Measurements from ENCODE around the gene FLT1. TPM values are rescaled to one million over a fixed set of nuclear protein-coding genes. Genes with fewer than 3 reads are reported as not detected.

Gene FLT1
- polyA plus RNA-seq, 3 donors: 48.6 to 60.4 (median 52.3) TPM

DNA sequence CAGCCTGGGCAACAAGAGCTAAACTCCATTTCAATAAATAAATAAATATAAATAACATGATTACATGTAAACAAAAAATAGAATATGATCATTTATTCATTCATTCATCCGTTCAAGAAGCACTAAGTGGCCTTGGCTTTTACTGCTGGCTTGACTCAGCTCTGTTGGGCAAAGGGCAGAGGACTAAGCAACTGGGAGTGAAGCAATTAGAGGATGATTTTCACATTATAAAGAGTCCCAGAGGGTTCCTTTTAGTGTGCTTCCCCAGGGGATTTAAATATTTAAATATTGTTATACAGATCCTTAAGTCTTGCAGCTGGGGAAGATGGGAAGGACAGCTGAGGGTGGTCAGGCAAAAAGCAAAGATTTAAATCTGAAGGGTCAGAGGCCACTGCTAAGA, 34.9 kb upstream of the FLT1 start:
- no peak for DNase-seq (ENCODE audit: low read depth in 3 of 3, low spot score in 2 of 3)

GRCh38 chr13:28528848-28529247, 33.9 kb upstream of the FLT1 start:
- no peak for DNase-seq (ENCODE audit: low read depth in 3 of 3, low spot score in 2 of 3)

DNA sequence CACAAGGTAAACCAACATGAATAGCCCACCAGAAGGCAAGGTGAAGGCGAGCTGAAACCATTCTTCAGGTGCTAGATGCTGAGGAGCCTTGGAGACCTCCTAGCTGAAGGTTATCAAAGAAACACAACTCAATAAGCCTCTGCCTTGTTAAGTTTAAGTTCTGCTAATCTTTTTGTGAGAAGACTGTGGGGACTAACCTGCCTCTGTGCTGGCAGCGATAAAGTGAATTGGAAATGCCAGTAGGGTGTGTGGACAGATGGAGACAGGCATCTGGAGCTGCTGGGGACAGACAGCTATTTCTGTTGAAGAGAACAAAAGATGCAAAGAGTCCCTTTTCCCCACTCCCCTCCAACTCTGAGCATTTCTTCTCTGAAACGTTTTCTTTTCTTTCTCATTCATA, 33.5 kb upstream of the FLT1 start:
- DNase-seq (ENCODE audit: low read depth in 3 of 3, low spot score in 2 of 3): no peak

GRCh38 chr13:28527629-28528028, 32.7 kb upstream of the FLT1 start:
- DNase-seq (ENCODE audit: low read depth in 3 of 3, low spot score in 2 of 3): no peak

DNA sequence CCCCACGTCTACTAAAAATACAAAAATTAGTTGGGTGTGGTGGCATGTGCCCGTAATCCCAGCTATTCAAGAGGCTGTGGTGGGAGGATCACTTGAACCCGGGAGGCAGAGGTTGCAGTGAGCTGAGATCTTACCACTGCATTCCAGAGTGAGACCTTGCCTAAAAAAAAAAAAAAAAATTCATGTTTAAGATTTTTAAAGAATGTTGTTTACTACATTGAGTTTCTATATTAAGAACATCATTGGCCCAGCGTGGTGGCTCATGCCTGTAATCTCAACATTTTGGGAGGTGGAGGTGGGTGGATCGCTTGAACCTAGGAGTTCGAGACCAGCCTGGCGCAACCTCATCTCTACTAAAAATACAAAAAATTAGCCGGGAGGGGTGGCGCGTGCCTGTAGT, 31.9 kb upstream of the FLT1 start:
- DNase-seq (ENCODE audit: low read depth in 3 of 3, low spot score in 2 of 3): no peak

- DNase-seq (ENCODE audit: low read depth in 3 of 3, low spot score in 2 of 3): no peak
Observed at GRCh38 chr13:28522871-28523270, 27.9 kb upstream of the FLT1 start.

DNA sequence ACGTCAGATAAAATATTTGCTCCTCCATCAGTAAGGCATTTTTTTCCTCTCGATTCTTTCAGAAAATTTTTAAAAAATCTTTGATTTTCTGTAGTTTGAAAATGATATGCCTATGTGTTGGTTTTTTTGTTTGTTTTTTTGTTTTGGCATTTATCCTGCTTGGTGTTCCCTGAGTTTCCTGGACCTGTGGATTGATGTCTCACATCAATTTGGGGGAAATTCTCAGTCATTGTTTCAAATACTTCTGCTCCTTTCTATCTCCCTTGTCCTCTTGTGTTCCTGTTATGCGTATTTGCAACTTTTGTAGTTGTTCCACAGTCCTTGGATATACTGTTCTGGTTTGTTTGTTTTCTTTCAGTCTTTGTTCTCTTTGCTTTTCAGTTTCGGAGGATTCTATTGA, 18.8 kb upstream of the FLT1 start:
- no peak for DNase-seq (ENCODE audit: low read depth in 3 of 3, low spot score in 2 of 3)

- no peak for DNase-seq (ENCODE audit: low read depth in 3 of 3, low spot score in 2 of 3)
Observed at GRCh38 chr13:28510542-28510941, 15.6 kb upstream of the FLT1 start.

- no peak for DNase-seq (ENCODE audit: low read depth in 3 of 3, low spot score in 2 of 3)
Observed at GRCh38 chr13:28510066-28510465, 15.1 kb upstream of the FLT1 start.

GRCh38 chr13:28505543-28506135, 10.7 kb upstream of the FLT1 start:
- no peak for DNase-seq (ENCODE audit: low read depth in 3 of 3, low spot score in 2 of 3)

DNA sequence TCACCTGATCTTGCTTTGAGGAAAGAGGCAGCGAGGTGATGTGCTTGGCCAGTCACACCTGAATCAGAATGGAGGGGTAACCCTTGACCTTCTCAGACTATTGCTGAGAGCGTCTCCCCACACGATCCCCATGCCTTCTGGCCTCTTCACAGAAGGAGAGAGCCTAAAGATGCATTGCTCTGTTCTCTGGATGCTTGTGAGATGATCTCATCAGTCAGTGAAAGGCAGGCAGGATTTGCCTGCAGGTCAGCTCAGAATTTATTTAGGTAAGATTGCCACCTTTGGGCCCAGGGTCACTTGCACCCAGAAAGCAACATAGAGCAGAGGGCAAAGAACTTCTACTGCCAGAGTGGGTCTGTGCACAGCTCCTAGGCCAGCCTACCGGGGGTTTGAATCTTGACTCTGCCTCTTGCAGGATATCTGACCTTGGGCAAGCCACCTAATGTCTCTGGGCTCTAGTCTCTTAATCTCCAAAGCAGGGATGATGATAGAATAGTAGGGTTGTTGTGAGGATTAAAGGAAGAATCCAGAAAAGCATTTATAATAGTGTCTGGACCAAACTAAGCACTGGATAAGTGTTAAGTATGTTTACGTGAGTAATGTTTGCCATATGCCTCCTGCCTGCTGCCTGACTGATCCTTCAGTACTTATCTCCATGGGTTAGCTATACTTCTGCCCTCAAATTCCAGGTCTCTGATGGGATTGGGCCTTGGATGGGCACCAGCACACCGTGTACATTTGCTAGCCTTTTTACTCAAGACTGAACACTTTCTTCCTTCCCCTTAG, 8.4 kb upstream of the FLT1 start:
- no peak for DNase-seq (ENCODE audit: low read depth in 3 of 3, low spot score in 2 of 3)

DNA sequence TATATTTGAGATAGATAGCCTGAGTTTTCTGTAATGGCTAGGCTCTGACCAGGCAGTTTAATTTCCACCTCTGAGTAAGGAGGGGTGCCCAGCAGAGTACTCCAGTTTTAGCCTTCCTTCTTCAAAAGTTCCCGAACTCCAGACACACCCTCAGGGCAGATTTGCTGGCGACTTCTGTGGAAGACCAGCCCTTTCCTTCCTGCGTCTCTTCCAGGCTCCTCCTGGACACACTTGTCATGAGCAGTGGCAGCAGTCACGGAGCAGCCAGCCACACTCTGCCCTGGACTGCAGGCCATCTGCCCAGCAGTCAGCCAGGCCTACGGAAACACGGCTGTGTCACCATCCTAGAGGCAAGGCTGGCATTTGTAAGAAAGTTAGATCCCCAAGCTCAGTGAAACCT, 6.6 kb upstream of the FLT1 start:
- no peak for DNase-seq (ENCODE audit: low read depth in 3 of 3, low spot score in 2 of 3)

DNA sequence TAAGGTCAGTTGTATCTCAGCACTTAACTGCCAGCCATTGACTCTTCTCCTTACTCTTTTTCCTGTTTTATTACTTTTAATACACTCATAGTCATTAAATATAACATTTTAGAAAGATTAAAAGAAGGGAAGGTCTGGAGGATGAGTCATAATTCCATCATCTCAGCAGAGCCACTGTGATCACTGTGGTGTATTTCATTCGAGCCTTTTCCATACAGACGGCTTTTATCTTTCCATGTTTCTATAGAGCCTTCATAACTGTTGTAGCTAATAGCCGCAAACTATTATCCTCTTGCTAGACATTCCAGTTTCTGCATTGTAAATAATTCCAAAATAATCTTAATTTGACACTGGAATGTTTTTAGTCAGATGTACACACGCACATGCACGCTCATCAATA, 4.7 kb upstream of the FLT1 start:
- no peak for DNase-seq (ENCODE audit: low read depth in 3 of 3, low spot score in 2 of 3)

DNA sequence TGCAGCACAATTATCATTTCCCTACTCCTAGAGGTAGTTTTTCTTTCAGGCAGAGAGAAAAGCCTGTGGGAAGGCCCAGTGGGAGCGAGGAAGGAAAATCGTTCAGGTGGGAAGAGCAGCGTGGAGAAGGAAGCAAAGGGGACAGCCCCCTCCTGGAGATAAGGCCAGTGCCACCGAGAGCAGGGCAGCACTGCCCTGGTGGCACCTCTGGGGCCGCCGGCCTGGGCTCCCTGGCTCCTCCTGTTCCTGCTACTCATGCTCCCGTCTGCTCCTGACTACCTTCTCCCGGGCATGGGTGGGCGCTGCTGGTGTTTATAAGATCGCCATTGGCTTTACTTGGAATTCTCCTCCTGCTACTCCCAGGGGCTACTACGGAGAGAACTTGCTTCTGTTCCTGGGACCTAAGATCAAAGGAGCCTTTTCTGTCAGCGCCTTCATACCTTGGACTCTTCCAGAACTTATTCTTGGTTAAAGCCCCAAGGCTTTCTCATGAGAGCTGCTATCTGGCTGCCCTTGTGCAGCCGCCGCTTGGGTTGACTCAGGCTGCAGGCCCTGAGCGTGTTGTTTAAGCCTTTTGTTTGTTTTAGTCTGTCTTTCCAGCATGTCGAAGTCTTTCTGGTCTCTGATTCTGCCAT, 3.7 kb upstream of the FLT1 start:
- no peak for DNase-seq (ENCODE audit: low read depth in 3 of 3, low spot score in 2 of 3)

DNA sequence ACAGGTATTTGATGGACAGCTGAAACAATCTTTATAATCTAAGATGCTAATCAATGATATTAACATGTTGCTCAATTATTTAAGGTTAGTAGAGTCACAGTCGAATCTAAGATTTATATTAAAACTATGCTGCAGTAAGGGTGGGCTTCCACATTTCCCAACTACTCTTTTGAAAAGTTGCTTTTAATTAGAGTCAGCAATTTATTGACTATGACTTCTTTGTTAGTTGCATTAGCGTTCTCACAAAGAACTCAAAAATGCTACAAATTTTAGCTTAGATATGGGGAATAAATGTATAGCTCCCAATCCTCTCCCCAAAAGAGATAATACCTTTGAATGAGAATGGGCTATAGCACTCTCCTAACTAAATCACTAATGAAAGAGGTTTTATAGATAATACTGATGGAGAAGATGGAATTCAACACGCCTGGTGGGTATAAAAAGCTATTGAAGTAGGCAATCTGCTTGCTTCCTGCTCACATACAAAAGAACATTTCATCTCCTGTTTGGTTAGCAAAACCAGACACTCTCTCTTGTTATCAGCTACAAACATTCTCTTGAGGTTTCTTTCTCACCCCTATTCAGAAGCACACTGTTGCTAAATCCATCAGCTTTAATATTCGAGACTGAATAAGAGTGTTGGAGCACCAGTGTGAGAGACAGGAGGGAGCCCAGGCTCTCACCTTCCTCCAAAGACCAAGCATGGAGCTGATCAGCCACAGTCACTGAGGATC, 2.4 kb upstream of the FLT1 start:
- DNase-seq (ENCODE audit: low read depth in 3 of 3, low spot score in 2 of 3): no peak

- DNase-seq (ENCODE audit: low read depth in 3 of 3, low spot score in 2 of 3): no peak
Observed at GRCh38 chr13:28496188-28496564, 1.2 kb upstream of the FLT1 start.

DNA sequence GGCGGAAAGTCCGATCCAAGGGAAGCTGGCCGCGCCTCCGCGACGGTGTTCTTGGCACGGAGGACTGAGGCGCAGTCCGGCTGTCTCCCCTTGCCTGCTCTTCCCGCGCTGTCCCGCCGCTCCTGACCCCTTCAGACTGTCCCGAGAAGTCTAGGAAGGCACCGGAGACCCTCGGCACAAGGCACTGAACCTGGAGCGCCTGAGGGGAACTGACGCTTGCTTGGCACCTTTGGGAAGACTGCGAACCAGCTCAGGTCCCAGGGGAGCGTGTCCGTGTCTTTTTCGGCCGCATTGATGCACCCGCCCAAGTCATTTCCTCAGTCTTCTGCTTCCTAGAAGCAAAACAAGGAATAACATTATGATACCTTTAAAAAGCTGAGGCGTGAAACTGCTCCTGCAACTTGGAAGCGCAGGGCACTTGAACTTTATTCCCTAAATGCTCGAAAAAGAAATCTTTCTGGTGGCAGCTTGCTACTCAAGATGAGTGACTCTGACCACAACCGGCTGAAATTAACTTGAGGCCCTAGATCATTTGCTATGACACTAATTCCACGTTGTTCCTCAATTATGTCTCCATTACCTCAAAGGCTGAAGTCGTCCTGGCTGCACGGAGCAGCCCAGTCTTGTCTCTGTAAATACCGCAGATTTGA, 735 bp upstream of the FLT1 start:
- no peak for DNase-seq (ENCODE audit: low read depth in 3 of 3, low spot score in 2 of 3)

GRCh38 chr13:28494504-28494777, 487 bp downstream of the FLT1 start:
- DNase-seq (ENCODE audit: low read depth in 3 of 3, low spot score in 2 of 3): no peak

DNA sequence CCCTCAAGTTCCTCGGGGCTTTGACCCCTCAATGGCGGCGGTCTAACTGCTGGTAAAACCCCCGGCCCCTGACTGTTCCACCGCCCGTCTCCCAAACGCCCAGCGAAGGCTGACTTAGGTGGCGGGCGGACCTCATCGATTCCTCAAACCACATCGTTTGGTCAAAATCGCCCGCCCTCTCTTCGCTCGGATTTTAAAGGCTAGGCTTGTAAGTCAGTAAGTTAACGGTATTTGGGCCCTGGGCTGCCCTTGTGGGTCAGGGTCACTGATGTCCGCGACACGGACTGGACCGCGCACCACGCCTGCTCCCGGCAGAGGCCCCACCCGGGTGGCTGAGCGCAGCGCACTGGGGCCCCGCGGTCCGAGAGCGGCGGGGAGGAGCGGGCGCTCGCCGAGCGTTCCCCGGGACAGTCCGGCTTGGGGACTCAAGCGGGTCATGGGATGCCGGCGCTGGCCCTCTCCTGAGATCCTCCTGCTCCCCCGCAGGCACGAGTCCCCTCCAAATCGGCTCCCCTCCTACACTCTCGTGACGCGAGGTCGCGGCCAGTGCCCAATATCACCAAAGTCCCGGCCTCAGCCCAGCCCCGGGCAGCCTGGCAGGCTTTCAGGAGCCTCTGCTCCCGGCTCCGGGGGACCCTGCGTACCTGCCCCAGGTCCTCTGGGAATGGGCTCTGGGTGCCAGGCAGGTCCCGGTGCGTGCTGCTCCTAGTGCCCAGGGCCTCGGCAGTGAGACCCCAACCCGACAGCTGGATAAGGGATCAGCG, 1.0 kb downstream of the FLT1 start:
- no peak for DNase-seq (ENCODE audit: low read depth in 3 of 3, low spot score in 2 of 3)

DNA sequence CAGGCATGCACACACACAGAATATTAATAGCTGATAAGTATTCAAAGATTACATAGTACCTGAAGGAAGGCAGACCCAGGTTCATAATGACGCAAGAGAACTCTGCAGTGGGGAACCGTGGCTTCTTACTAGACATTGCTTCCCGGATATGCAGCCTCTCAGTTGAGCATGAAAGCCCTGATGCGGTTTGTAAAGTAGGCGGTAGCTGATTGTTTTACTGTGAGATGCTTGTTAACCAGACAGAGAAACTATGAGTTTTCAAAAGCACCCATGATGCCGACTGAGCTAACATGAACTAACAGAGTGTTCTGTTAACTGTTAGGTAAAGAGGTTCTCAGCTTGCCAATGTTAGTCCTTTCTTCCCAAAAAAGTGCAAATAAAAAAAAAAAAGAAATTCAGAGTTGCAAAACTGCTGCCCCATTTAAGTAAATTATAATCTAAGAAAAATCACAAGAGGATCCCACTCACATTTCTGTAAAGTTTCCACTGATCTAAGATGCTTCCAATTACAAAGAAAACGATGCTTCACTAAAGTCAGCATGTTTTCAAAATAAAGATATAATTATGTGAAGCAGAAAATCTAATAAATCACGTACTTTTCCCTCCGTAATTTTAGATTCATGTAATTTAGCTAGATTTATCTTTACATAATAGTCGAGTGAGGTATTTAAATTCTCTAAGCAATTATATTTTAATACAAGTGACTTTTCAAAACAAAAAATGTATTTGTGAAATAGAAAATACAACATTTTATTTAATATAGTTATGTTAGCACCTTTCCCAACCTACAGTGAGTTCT, 2.2 kb downstream of the FLT1 start:
- no peak for DNase-seq (ENCODE audit: low read depth in 3 of 3, low spot score in 2 of 3)

All from right renal cortex interstitium (tissue), 3 donors.